GM12875 (cell line): ENCODE results near the gene MPZL2.

Experiments
- H3K4me3 ChIP-seq: one replicate; pipeline ENCODE4 v1.5.1; 2011; ENCODE audit warnings: low read depth, low read length, control low read depth
- CTCF ChIP-seq: IDR thresholded peaks from 2 replicates; pipeline ENCODE4 v1.5.1; 2011; ENCODE audit warnings: low read depth, mild to moderate bottlenecking, control low read depth, inconsistent platforms, low read length, moderate library complexity, borderline replicate concordance; ENCODE audit not compliant: insufficient read depth

The MPZL2 gene

GRCh38 chr11:118215765-118216164 is 48.3 kb downstream of the MPZL2 start:
- H3K4me3 ChIP-seq: no peak overlapping the region
- no peak for TF ChIP-seq CTCF

- TF ChIP-seq CTCF: no peak
- H3K4me3 ChIP-seq: no peak overlapping the region
Observed at GRCh38 chr11:118215262-118215661, 48.8 kb downstream of the MPZL2 start.

- no peak overlapping the region for H3K4me3 ChIP-seq
- TF ChIP-seq CTCF: no peak
Observed at GRCh38 chr11:118214210-118214914, 49.7 kb downstream of the MPZL2 start.

GRCh38 chr11:118213781-118214180 is 50.3 kb downstream of the MPZL2 start:
- TF ChIP-seq CTCF: no peak
- H3K4me3 ChIP-seq: no peak overlapping the region

GRCh38 chr11:118213201-118213600 is 50.9 kb downstream of the MPZL2 start:
- H3K4me3 ChIP-seq: no peak overlapping the region
- TF ChIP-seq CTCF: no peak

GRCh38 chr11:118212781-118213191 is 51.3 kb downstream of the MPZL2 start:
- no peak for TF ChIP-seq CTCF
- H3K4me3 ChIP-seq: no peak overlapping the region

GRCh38 chr11:118212131-118212725 is 51.9 kb downstream of the MPZL2 start:
- H3K4me3 ChIP-seq: no peak overlapping the region
- TF ChIP-seq CTCF: no peak
